Measurements from ENCODE around the gene TBL2.

Gene TBL2

GRCh38 chr7:73578342-73579128 is at the start of gene TBL2:
Gene TBL2 (minus strand): TSS chr7:73578579. CDS start chr7:73578549, 30 bp downstream.
- H3K9me3 ChIP-seq (ENCODE audit: insufficient read depth, low read depth, low read length), result no peaks in the 10 kb centered on the region
- H3K4me2 ChIP-seq (ENCODE audit: low read depth, low read length, poor library complexity, severe bottlenecking), result peak within 1 kb of the TSS; percentile 90
- H3K9ac ChIP-seq (ENCODE audit: low read depth, low read length, poor library complexity, severe bottlenecking), result peak within 1 kb of the TSS; percentile 98
- peaks cover 26% of the 10 kb centered on the region for H4K20me1 ChIP-seq (ENCODE audit: insufficient read depth, low read length, poor library complexity, severe bottlenecking)
- H3K27me3 ChIP-seq (ENCODE audit: insufficient read depth, low read length, poor library complexity, severe bottlenecking), result no peaks in the 10 kb centered on the region
- H3K79me2 ChIP-seq (ENCODE audit: insufficient read depth, low read length), result peaks cover 46% of the 10 kb centered on the region
- H3K9me2 ChIP-seq (replicated peaks; ENCODE audit: low read depth, low read length), result no peaks in the 10 kb centered on the region
- no peaks in the 10 kb centered on the region for H3F3A ChIP-seq (ENCODE audit: low read depth)
- peaks cover 17% of the 10 kb centered on the region for H3K4me1 ChIP-seq (ENCODE audit: insufficient read depth, low read length, poor library complexity, severe bottlenecking)
- H3K36me3 ChIP-seq (ENCODE audit: insufficient read depth, low read length), result peaks cover 10% of the 10 kb centered on the region; the same call in 1 of the 2 replicates
- peak within 1 kb of the TSS; percentile 99 for H3K4me3 ChIP-seq (ENCODE audit: low read length, poor library complexity, severe bottlenecking)
- TF ChIP-seq CTCF (conservative IDR thresholded peaks at IDR 0.05; ENCODE audit: low read length) (no peak), EZH2phosphoT487 (IDR thresholded peaks at IDR 0.05; ENCODE audit: borderline replicate concordance) (no peak)
- peak within 1 kb of the TSS; percentile 82 for H2AFZ ChIP-seq (ENCODE audit: low read length)

GRCh38 chr7:73626814-73627213 is 48.4 kb upstream of the TBL2 start:
- H3K27me3 ChIP-seq (ENCODE audit: insufficient read depth, low read length, poor library complexity, severe bottlenecking), result no peaks in the 10 kb centered on the region
- H3K4me2 ChIP-seq (ENCODE audit: low read depth, low read length, poor library complexity, severe bottlenecking), result no peak overlapping the region
- H3K9me2 ChIP-seq (replicated peaks; ENCODE audit: low read depth, low read length), result no peaks in the 10 kb centered on the region
- no peaks in the 10 kb centered on the region for H3K4me1 ChIP-seq (ENCODE audit: insufficient read depth, low read length, poor library complexity, severe bottlenecking)
- H2AFZ ChIP-seq (ENCODE audit: low read length), result no peak overlapping the region
- no peak overlapping the region for H3K9ac ChIP-seq (ENCODE audit: low read depth, low read length, poor library complexity, severe bottlenecking)
- H3F3A ChIP-seq (ENCODE audit: low read depth), result no peaks in the 10 kb centered on the region
- no peak for TF ChIP-seq EZH2phosphoT487 (IDR thresholded peaks at IDR 0.05; ENCODE audit: borderline replicate concordance)
- no peak for TF ChIP-seq CTCF (conservative IDR thresholded peaks at IDR 0.05; ENCODE audit: low read length)
- H3K79me2 ChIP-seq (ENCODE audit: insufficient read depth, low read length), result no peaks in the 10 kb centered on the region
- no peaks in the 10 kb centered on the region for H4K20me1 ChIP-seq (ENCODE audit: insufficient read depth, low read length, poor library complexity, severe bottlenecking)
- H3K9me3 ChIP-seq (ENCODE audit: insufficient read depth, low read depth, low read length), result no peaks in the 10 kb centered on the region
- no peak overlapping the region for H3K4me3 ChIP-seq (ENCODE audit: low read length, poor library complexity, severe bottlenecking)
- no peaks in the 10 kb centered on the region for H3K36me3 ChIP-seq (ENCODE audit: insufficient read depth, low read length)

GRCh38 chr7:73625276-73625675 is 46.9 kb upstream of the TBL2 start:
- Histone ChIP-seq H3K4me2 (ENCODE audit: low read depth, low read length, poor library complexity, severe bottlenecking) (no peak overlapping the region), H4K20me1 (ENCODE audit: insufficient read depth, low read length, poor library complexity, severe bottlenecking) (no peaks in the 10 kb centered on the region), H3K79me2 (ENCODE audit: insufficient read depth, low read length) (no peaks in the 10 kb centered on the region), H2AFZ (ENCODE audit: low read length) (no peak overlapping the region), H3K4me1 (ENCODE audit: insufficient read depth, low read length, poor library complexity, severe bottlenecking) (no peaks in the 10 kb centered on the region), H3K9me3 (ENCODE audit: insufficient read depth, low read depth, low read length) (no peaks in the 10 kb centered on the region), H3K4me3 (ENCODE audit: low read length, poor library complexity, severe bottlenecking) (no peak overlapping the region), H3F3A (ENCODE audit: low read depth) (no peaks in the 10 kb centered on the region), H3K27me3 (ENCODE audit: insufficient read depth, low read length, poor library complexity, severe bottlenecking) (no peaks in the 10 kb centered on the region), H3K9ac (ENCODE audit: low read depth, low read length, poor library complexity, severe bottlenecking) (no peak overlapping the region), H3K9me2 (replicated peaks; ENCODE audit: low read depth, low read length) (no peaks in the 10 kb centered on the region), H3K36me3 (ENCODE audit: insufficient read depth, low read length) (no peaks in the 10 kb centered on the region)
- TF ChIP-seq CTCF (conservative IDR thresholded peaks at IDR 0.05; ENCODE audit: low read length) (no peak), EZH2phosphoT487 (IDR thresholded peaks at IDR 0.05; ENCODE audit: borderline replicate concordance) (no peak)
